CD14-positive monocyte (primary cell): Measurements from ENCODE around the gene PCNT. TPM values are rescaled to one million over a fixed set of nuclear protein-coding genes. Genes with fewer than 3 reads are reported as not detected.

Experiments used
- DNase-seq, 3 donors: peaks; one replicate each; pipeline ENCODE4 v3.0.0-alpha.2; 2011 to 2022
- H2AFZ ChIP-seq: 2 replicates; pipeline ENCODE4 v1.6.0; 2012; ENCODE audit warnings: mild to moderate bottlenecking, low read depth, low read length, inconsistent platforms; ENCODE audit not compliant: insufficient read depth, poor library complexity, severe bottlenecking
- H3K27ac ChIP-seq, 2 donors: 1 replicate in 1 of 2; 2 replicates in 1 of 2; pipeline ENCODE4 v1.5.1; 2012 to 2013; ENCODE audit warnings: low read length in 2 of 2, control low read depth in 1 of 2, inconsistent platforms in 1 of 2, low read depth in 1 of 2, mild to moderate bottlenecking in 1 of 2
- H3K27me3 ChIP-seq, 2 donors: one replicate each; pipeline versions ENCODE4 v1.6.0 to v1.6.1; 2011 to 2013; ENCODE audit warnings: low read length in 2 of 2; ENCODE audit not compliant: control insufficient read depth in 2 of 2, insufficient read depth in 2 of 2
- H3K36me3 ChIP-seq, 2 donors: replicated peaks in 1 of 2; 1 replicate in 1 of 2; 2 replicates in 1 of 2; pipeline versions ENCODE4 v1.5.1 to v1.6.1; 2012 to 2013; ENCODE audit warnings: low read length in 2 of 2, control low read depth in 1 of 2, inconsistent platforms in 1 of 2, mild to moderate bottlenecking in 1 of 2; ENCODE audit not compliant: insufficient read depth in 2 of 2, control insufficient read depth in 1 of 2
- H3K4me1 ChIP-seq, 2 donors: 1 replicate in 1 of 2; 2 replicates in 1 of 2; pipeline versions ENCODE4 v1.5.1 to v1.6.1; 2012 to 2013; ENCODE audit warnings: low read length in 2 of 2, control low read depth in 1 of 2, inconsistent platforms in 1 of 2, mild to moderate bottlenecking in 1 of 2, moderate library complexity in 1 of 2; ENCODE audit not compliant: insufficient read depth in 2 of 2, control insufficient read depth in 1 of 2
- H3K4me2 ChIP-seq: replicated peaks from 2 replicates; pipeline ENCODE3; 2012; ENCODE audit warnings: low read length, moderate library complexity, mild to moderate bottlenecking; ENCODE audit not compliant: poor library complexity, severe bottlenecking; ENCODE audit errors: extremely low read depth
- H3K4me3 ChIP-seq, 3 experiments: fragments of 200-600 bp in 1 of 3; sonication (generic) in 1 of 3; replicated peaks in 1 of 3; 1 replicate in 2 of 3; 2 replicates in 1 of 3; pipeline ENCODE4 v1.5.1; 2011 to 2013; ENCODE audit warnings: low read length in 3 of 3, mild to moderate bottlenecking in 3 of 3, control low read depth in 2 of 3, low read depth in 2 of 3, inconsistent platforms in 1 of 3, moderate library complexity in 1 of 3
- H3K79me2 ChIP-seq: 2 replicates; pipeline ENCODE4 v1.6.0; 2012; ENCODE audit warnings: mild to moderate bottlenecking, control low read depth, inconsistent platforms, low read length, moderate library complexity; ENCODE audit not compliant: insufficient read depth
- H3K9ac ChIP-seq: 2 replicates; pipeline ENCODE4 v1.6.0; 2017; ENCODE audit warnings: low read length, mild to moderate bottlenecking; ENCODE audit not compliant: insufficient read depth, poor library complexity, severe bottlenecking
- H3K9me3 ChIP-seq, 2 donors: replicated peaks in 1 of 2; 1 replicate in 1 of 2; 2 replicates in 1 of 2; pipeline versions ENCODE4 v1.5.1 to v1.6.1; 2012 to 2013; ENCODE audit warnings: low read length in 2 of 2, control low read depth in 1 of 2; ENCODE audit not compliant: control insufficient read depth in 1 of 2, insufficient read depth in 1 of 2
- H4K20me1 ChIP-seq: 2 replicates; pipeline ENCODE4 v1.6.0; 2012; ENCODE audit warnings: mild to moderate bottlenecking, low read length, control low read depth, moderate library complexity; ENCODE audit not compliant: insufficient read depth
- H3K27ac Mint-ChIP-seq, 7 donors: one replicate each; pipeline ENCODE4 v1.8.0; 2020; ENCODE audit warnings: mild to moderate bottlenecking in 7 of 7, mixed read lengths in 7 of 7, moderate library complexity in 6 of 7, inconsistent platforms in 2 of 7
- H3K27me3 Mint-ChIP-seq, 3 donors: one replicate each; pipeline ENCODE4 v1.8.0; 2021 to 2022; ENCODE audit warnings: low read depth in 3 of 3, mild to moderate bottlenecking in 3 of 3, mixed read lengths in 3 of 3, moderate library complexity in 3 of 3, inconsistent platforms in 1 of 3
- H3K36me3 Mint-ChIP-seq, 2 donors: one replicate each; pipeline ENCODE4 v1.8.0; 2020; ENCODE audit warnings: mixed read lengths in 2 of 2, inconsistent platforms in 1 of 2, mild to moderate bottlenecking in 1 of 2
- H3K4me1 Mint-ChIP-seq: one replicate; pipeline ENCODE4 v1.8.0; 2020; ENCODE audit warnings: mild to moderate bottlenecking, mixed read lengths
- H3K4me3 Mint-ChIP-seq, 2 donors: one replicate each; pipeline ENCODE4 v1.8.0; 2020; ENCODE audit warnings: mild to moderate bottlenecking in 2 of 2, mixed read lengths in 2 of 2, moderate library complexity in 1 of 2
- H3K9me3 Mint-ChIP-seq, 7 donors: one replicate each; pipeline ENCODE4 v1.8.0; 2020 to 2022; ENCODE audit warnings: mixed read lengths in 7 of 7, mild to moderate bottlenecking in 6 of 7, moderate library complexity in 6 of 7, inconsistent platforms in 2 of 7
- CTCF ChIP-seq: fragments of 200-600 bp; IDR thresholded peaks from one replicate; pipeline ENCODE4 v1.8.0; 2022; ENCODE audit warnings: antibody characterized with exemption, mild to moderate bottlenecking
- WGBS: methylation state at CpG from one replicate; pipeline ENCODE4 v1.1.5; 2013; ENCODE audit warnings: missing lambda C conversion rate; ENCODE audit not compliant: insufficient coverage; 5-methylcytosine and 5-hydroxymethylcytosine counted together
- intact Hi-C, 2 donors: fragments of 100-400 bp; cut with micrococcal nuclease; formaldehyde crosslinking; loops; one replicate each; pipeline versions ENCODE4 v1.15.0 to v1.15.1; 2023
- polyA plus RNA-seq, 3 donors: library from polyadenylated mRNA; depleted of rRNA in 1 of 3; unstranded in 2 of 3; stranded (reverse) in 1 of 3; fragments of 300-500 nt in 2 of 3; fragments of >200 nt in 1 of 3; fragmentation: Illumina TruSeq in 2 of 3; gene quantifications; 1 replicate in 2 of 3; 2 replicates in 1 of 3; pipeline ENCODE4 v1.2.3, GENCODE V29; 2012 to 2021

PCNT gene
- polyA plus RNA-seq, 3 donors: 4.2 to 16.3 (median 5.1) TPM

- Mint-ChIP-seq H3K36me3 (peaks cover 59 to 91% of the 10 kb centered on the region in 2 donors), H3K4me1 (no peaks in the 10 kb centered on the region), H3K9me3 (no peaks in the 10 kb centered on the region), H3K4me3 (no peak overlapping the region), H3K27me3 (no peaks in the 10 kb centered on the region), H3K27ac (peak overlapping the region in 4 of 7 donors; percentile 7 to 62 (median 16))
- TF ChIP-seq CTCF: no peak
- no peak overlapping the region for H3K4me3 ChIP-seq
- peaks cover 53 to 89% of the 10 kb centered on the region in 2 donors for H3K36me3 ChIP-seq
- H3K4me1 ChIP-seq: no peaks in the 10 kb centered on the region
- H3K79me2 ChIP-seq: peaks cover 26% of the 10 kb centered on the region
- H3K4me2 ChIP-seq: no peak overlapping the region
- H3K9ac ChIP-seq: no peak overlapping the region
- no peaks in the 10 kb centered on the region for H3K27me3 ChIP-seq
- WGBS: 100% methylated on average over 2 of the region's 12 CpGs
- H3K9me3 ChIP-seq: no peaks in the 10 kb centered on the region
- no peak overlapping the region for H2AFZ ChIP-seq
- intact Hi-C loops: no loop called here
- no peak for DNase-seq
- no peaks in the 10 kb centered on the region for H4K20me1 ChIP-seq
- H3K27ac ChIP-seq: no peak overlapping the region
These were observed 10.6 kb downstream of the PCNT start for GRCh38 chr21:46334351-46335140.

- peaks cover 62 to 92% of the 10 kb centered on the region in 2 donors for H3K36me3 Mint-ChIP-seq
- DNase-seq: no peak
- peaks cover 16% of the 10 kb centered on the region for H3K79me2 ChIP-seq
These were observed 12.6 kb downstream of the PCNT start for GRCh38 chr21:46336603-46337002.

More at GRCh38 chr21:46336603-46337002, 12.6 kb downstream of the PCNT start:
- intact Hi-C loops: no loop called here
- 100% methylated on average over 1 of the region's 3 CpGs for WGBS
- Mint-ChIP-seq H3K27ac (peak overlapping the region in 1 of 7 donors; percentile 29), H3K9me3 (no peaks in the 10 kb centered on the region), H3K4me3 (no peak overlapping the region), H3K4me1 (no peaks in the 10 kb centered on the region), H3K27me3 (no peaks in the 10 kb centered on the region)
- TF ChIP-seq CTCF: no peak
- Histone ChIP-seq H3K4me1 (no peaks in the 10 kb centered on the region), H3K9ac (no peak overlapping the region), H3K27me3 (no peaks in the 10 kb centered on the region), H3K36me3 (peaks cover 48 to 80% of the 10 kb centered on the region in 2 donors), H2AFZ (no peak overlapping the region), H3K9me3 (no peaks in the 10 kb centered on the region), H3K4me3 (no peak overlapping the region), H4K20me1 (no peaks in the 10 kb centered on the region), H3K27ac (no peak overlapping the region), H3K4me2 (no peak overlapping the region)
